ENCODE measurements around the gene AIG1. TPM values are rescaled to one million over a fixed set of nuclear protein-coding genes. Genes with fewer than 3 reads are reported as not detected.

AIG1 gene
- total RNA-seq, 2 experiments from 2014 or later: 16.1 to 20.0 TPM

- POLR2A ChIA-PET: interaction anchor here (1.3 kb wide), 1 partner anchor 109 kb away, joined by 3 read pairs; no protein-coding TSS in a partner anchor
- Mint-ChIP-seq H3K27ac (no peak overlapping the region), H3K27me3 (no peaks in the 10 kb centered on the region), H3K36me3 (ENCODE audit: low read depth) (no peaks in the 10 kb centered on the region), H3K4me1 (ENCODE audit: low read depth) (peaks cover 3% of the 10 kb centered on the region), H3K9me3 (no peaks in the 10 kb centered on the region), H3K4me3 (no peak overlapping the region)
- no peak for TF ChIP-seq CTCF (IDR thresholded peaks at IDR 0.05)
- intact Hi-C loops (cut with micrococcal nuclease): no loop called here
- DNase-seq (no peak), ATAC-seq (no peak)
- CTCF ChIA-PET: interaction anchor here (0.8 kb wide), 1 partner anchor 57 kb away, joined by 3 read pairs; no protein-coding TSS in a partner anchor
These were observed 309.3 kb downstream of the AIG1 start for GRCh38 chr6:143369971-143370370.

GRCh38 chr6:143370812-143371370 is 310.2 kb downstream of the AIG1 start:
- intact Hi-C loops (cut with micrococcal nuclease): no loop called here
- H3K27me3 Mint-ChIP-seq: no peaks in the 10 kb centered on the region
- no peak for DNase-seq
- no peak overlapping the region for H3K27ac Mint-ChIP-seq
- no peaks in the 10 kb centered on the region for H3K9me3 Mint-ChIP-seq
- no peak overlapping the region for H3K4me3 Mint-ChIP-seq
- peaks cover 3% of the 10 kb centered on the region for H3K4me1 Mint-ChIP-seq (ENCODE audit: low read depth)
- H3K36me3 Mint-ChIP-seq (ENCODE audit: low read depth): no peaks in the 10 kb centered on the region
- ATAC-seq: no peak
- TF ChIP-seq CTCF (IDR thresholded peaks at IDR 0.05): no peak
- ChIA-PET CTCF (no interaction called here), POLR2A (interaction anchor here (1.3 kb wide), 1 partner anchor 110 kb away, joined by 3 read pairs; no protein-coding TSS in a partner anchor)

- intact Hi-C loops (cut with micrococcal nuclease): no loop called here
- TF ChIP-seq CTCF (IDR thresholded peaks at IDR 0.05): no peak
- H3K27me3 Mint-ChIP-seq: no peaks in the 10 kb centered on the region
- H3K9me3 Mint-ChIP-seq: peaks cover under 1% of the 10 kb centered on the region
- POLR2A ChIA-PET: no interaction called here
- CTCF ChIA-PET: interaction anchor here (0.9 to 1.6 kb wide), 3 partner anchors 9 to 55 kb away, joined by 3 to 4 read pairs (median 4); no protein-coding TSS in a partner anchor
- H3K27ac Mint-ChIP-seq: no peak overlapping the region
- ATAC-seq (no peak), DNase-seq (no peak)
- no peaks in the 10 kb centered on the region for H3K36me3 Mint-ChIP-seq (ENCODE audit: low read depth)
- H3K4me3 Mint-ChIP-seq: no peak overlapping the region
- peaks cover 3% of the 10 kb centered on the region for H3K4me1 Mint-ChIP-seq (ENCODE audit: low read depth)
These were observed 311.7 kb downstream of the AIG1 start for GRCh38 chr6:143372199-143372882.

- H3K27ac Mint-ChIP-seq: no peak overlapping the region
- H3K36me3 Mint-ChIP-seq (ENCODE audit: low read depth): no peaks in the 10 kb centered on the region
- no peaks in the 10 kb centered on the region for H3K4me1 Mint-ChIP-seq (ENCODE audit: low read depth)
- peaks cover 1% of the 10 kb centered on the region for H3K27me3 Mint-ChIP-seq
- ChIA-PET POLR2A (no interaction called here), CTCF (no interaction called here)
- no peak overlapping the region for H3K4me3 Mint-ChIP-seq
- no peak for TF ChIP-seq CTCF (IDR thresholded peaks at IDR 0.05)
- intact Hi-C loops (cut with micrococcal nuclease): no loop called here
- ATAC-seq (no peak), DNase-seq (no peak)
- peaks cover 2% of the 10 kb centered on the region for H3K9me3 Mint-ChIP-seq
These were observed 313.3 kb downstream of the AIG1 start for GRCh38 chr6:143374014-143374413.

GRCh38 chr6:143375022-143375585 is 314.4 kb downstream of the AIG1 start:
- Mint-ChIP-seq H3K36me3 (ENCODE audit: low read depth) (no peaks in the 10 kb centered on the region), H3K4me1 (ENCODE audit: low read depth) (no peaks in the 10 kb centered on the region), H3K4me3 (no peak overlapping the region), H3K9me3 (peaks cover 2% of the 10 kb centered on the region), H3K27me3 (peaks cover 1% of the 10 kb centered on the region), H3K27ac (no peak overlapping the region)
- POLR2A ChIA-PET: no interaction called here
- no peak for TF ChIP-seq CTCF (IDR thresholded peaks at IDR 0.05)
- intact Hi-C loops (cut with micrococcal nuclease): no loop called here
- no peak for ATAC-seq
- CTCF ChIA-PET: no interaction called here
- no peak for DNase-seq

All from activated CD8-positive, alpha-beta T cell treated with anti-CD3 and anti-CD28 coated beads for 36 hours (primary cell).